ENCODE data around the gene MYO18A.

MYO18A gene

GRCh38 chr17:29084541-29085146, 95.6 kb downstream of the MYO18A start:
- Histone ChIP-seq H3K4me3 (ENCODE audit: insufficient read depth, low read depth, low read length) (no peak overlapping the region), H3K27me3 (ENCODE audit: control insufficient read depth, insufficient read depth, low read length, poor library complexity, severe bottlenecking) (no peaks in the 10 kb centered on the region), H3K4me1 (ENCODE audit: control insufficient read depth, insufficient read depth, low read length) (peaks cover 27% of the 10 kb centered on the region), H3K9me3 (ENCODE audit: control insufficient read depth, low read length) (no peaks in the 10 kb centered on the region), H3K36me3 (ENCODE audit: control insufficient read depth, insufficient read depth, low read length) (no peaks in the 10 kb centered on the region), H3K27ac (ENCODE audit: insufficient read depth, low read depth, low read length, poor library complexity, severe bottlenecking) (no peak overlapping the region)
- WGBS, 2 experiments = 58 to 64% methylated on average over 21 of the region's 21 CpGs

- H3K27me3 ChIP-seq (ENCODE audit: control insufficient read depth, insufficient read depth, low read length, poor library complexity, severe bottlenecking) = no peaks in the 10 kb centered on the region
- no peaks in the 10 kb centered on the region for H3K36me3 ChIP-seq (ENCODE audit: control insufficient read depth, insufficient read depth, low read length)
- H3K4me1 ChIP-seq (ENCODE audit: control insufficient read depth, insufficient read depth, low read length) = peaks cover 42% of the 10 kb centered on the region
- no peaks in the 10 kb centered on the region for H3K9me3 ChIP-seq (ENCODE audit: control insufficient read depth, low read length)
- H3K4me3 ChIP-seq (ENCODE audit: insufficient read depth, low read depth, low read length) = no peak overlapping the region
- whole genome bisulfite sequencing, 2 experiments = 88 to 90% methylated on average over 14 of the region's 14 CpGs
- H3K27ac ChIP-seq (ENCODE audit: insufficient read depth, low read depth, low read length, poor library complexity, severe bottlenecking) = no peak overlapping the region
These were observed 99.2 kb downstream of the MYO18A start for GRCh38 chr17:29080965-29081364.

- no peak overlapping the region for H3K27ac ChIP-seq (ENCODE audit: insufficient read depth, low read depth, low read length, poor library complexity, severe bottlenecking)
- H3K36me3 ChIP-seq (ENCODE audit: control insufficient read depth, insufficient read depth, low read length) = no peaks in the 10 kb centered on the region
These were observed 99.9 kb downstream of the MYO18A start for GRCh38 chr17:29080323-29080722.

GRCh38 chr17:29079887-29080286, 100.3 kb downstream of the MYO18A start:
- 91% methylated on average over 33 of the region's 33 CpGs for WGBS, 2 experiments
- no peaks in the 10 kb centered on the region for H3K36me3 ChIP-seq (ENCODE audit: control insufficient read depth, insufficient read depth, low read length)
- no peaks in the 10 kb centered on the region for H3K27me3 ChIP-seq (ENCODE audit: control insufficient read depth, insufficient read depth, low read length, poor library complexity, severe bottlenecking)

More at GRCh38 chr17:29080323-29080722, 99.9 kb downstream of the MYO18A start:
- WGBS, 2 experiments = 96% methylated on average over 33 of the region's 33 CpGs
- no peaks in the 10 kb centered on the region for H3K27me3 ChIP-seq (ENCODE audit: control insufficient read depth, insufficient read depth, low read length, poor library complexity, severe bottlenecking)
- peaks cover 37% of the 10 kb centered on the region for H3K4me1 ChIP-seq (ENCODE audit: control insufficient read depth, insufficient read depth, low read length)
- no peaks in the 10 kb centered on the region for H3K9me3 ChIP-seq (ENCODE audit: control insufficient read depth, low read length)
- no peak overlapping the region for H3K4me3 ChIP-seq (ENCODE audit: insufficient read depth, low read depth, low read length)

GRCh38 chr17:29079433-29079832, 100.8 kb downstream of the MYO18A start:
- Histone ChIP-seq H3K4me1 (ENCODE audit: control insufficient read depth, insufficient read depth, low read length) (peaks cover 28% of the 10 kb centered on the region), H3K36me3 (ENCODE audit: control insufficient read depth, insufficient read depth, low read length) (no peaks in the 10 kb centered on the region), H3K27me3 (ENCODE audit: control insufficient read depth, insufficient read depth, low read length, poor library complexity, severe bottlenecking) (no peaks in the 10 kb centered on the region), H3K9me3 (ENCODE audit: control insufficient read depth, low read length) (no peaks in the 10 kb centered on the region), H3K27ac (ENCODE audit: insufficient read depth, low read depth, low read length, poor library complexity, severe bottlenecking) (no peak overlapping the region), H3K4me3 (ENCODE audit: insufficient read depth, low read depth, low read length) (no peak overlapping the region)
- WGBS, 2 experiments = 93 to 94% methylated on average over 16 of the region's 16 CpGs

More at GRCh38 chr17:29079887-29080286, 100.3 kb downstream of the MYO18A start:
- no peak overlapping the region for H3K27ac ChIP-seq (ENCODE audit: insufficient read depth, low read depth, low read length, poor library complexity, severe bottlenecking)
- no peaks in the 10 kb centered on the region for H3K9me3 ChIP-seq (ENCODE audit: control insufficient read depth, low read length)
- no peak overlapping the region for H3K4me3 ChIP-seq (ENCODE audit: insufficient read depth, low read depth, low read length)
- peaks cover 32% of the 10 kb centered on the region for H3K4me1 ChIP-seq (ENCODE audit: control insufficient read depth, insufficient read depth, low read length)

- H3K27me3 ChIP-seq (ENCODE audit: control insufficient read depth, insufficient read depth, low read length, poor library complexity, severe bottlenecking) = no peaks in the 10 kb centered on the region
- H3K4me1 ChIP-seq (ENCODE audit: control insufficient read depth, insufficient read depth, low read length) = peaks cover 30% of the 10 kb centered on the region
- no peaks in the 10 kb centered on the region for H3K9me3 ChIP-seq (ENCODE audit: control insufficient read depth, low read length)
- no peak overlapping the region for H3K4me3 ChIP-seq (ENCODE audit: insufficient read depth, low read depth, low read length)
- no peak overlapping the region for H3K27ac ChIP-seq (ENCODE audit: insufficient read depth, low read depth, low read length, poor library complexity, severe bottlenecking)
- H3K36me3 ChIP-seq (ENCODE audit: control insufficient read depth, insufficient read depth, low read length) = no peaks in the 10 kb centered on the region
- WGBS, 2 experiments = 82 to 88% methylated on average over 9 of the region's 9 CpGs
These were observed 101.8 kb downstream of the MYO18A start for GRCh38 chr17:29078183-29079045.

GRCh38 chr17:29077320-29077719, 102.9 kb downstream of the MYO18A start:
- H3K36me3 ChIP-seq (ENCODE audit: control insufficient read depth, insufficient read depth, low read length) = no peaks in the 10 kb centered on the region
- H3K9me3 ChIP-seq (ENCODE audit: control insufficient read depth, low read length) = no peaks in the 10 kb centered on the region
- no peak overlapping the region for H3K27ac ChIP-seq (ENCODE audit: insufficient read depth, low read depth, low read length, poor library complexity, severe bottlenecking)
- H3K4me3 ChIP-seq (ENCODE audit: insufficient read depth, low read depth, low read length) = no peak overlapping the region
- no peaks in the 10 kb centered on the region for H3K27me3 ChIP-seq (ENCODE audit: control insufficient read depth, insufficient read depth, low read length, poor library complexity, severe bottlenecking)
- 95% methylated on average over 7 of the region's 7 CpGs for WGBS, 2 experiments
- H3K4me1 ChIP-seq (ENCODE audit: control insufficient read depth, insufficient read depth, low read length) = peaks cover 31% of the 10 kb centered on the region

- H3K4me1 ChIP-seq (ENCODE audit: control insufficient read depth, insufficient read depth, low read length) = peaks cover 31% of the 10 kb centered on the region
- no peak overlapping the region for H3K27ac ChIP-seq (ENCODE audit: insufficient read depth, low read depth, low read length, poor library complexity, severe bottlenecking)
- H3K4me3 ChIP-seq (ENCODE audit: insufficient read depth, low read depth, low read length) = no peak overlapping the region
- H3K27me3 ChIP-seq (ENCODE audit: control insufficient read depth, insufficient read depth, low read length, poor library complexity, severe bottlenecking) = no peaks in the 10 kb centered on the region
- H3K9me3 ChIP-seq (ENCODE audit: control insufficient read depth, low read length) = no peaks in the 10 kb centered on the region
- WGBS, 2 experiments = 64 to 67% methylated on average over 7 of the region's 7 CpGs
- no peaks in the 10 kb centered on the region for H3K36me3 ChIP-seq (ENCODE audit: control insufficient read depth, insufficient read depth, low read length)
These were observed 103.5 kb downstream of the MYO18A start for GRCh38 chr17:29076722-29077121.

GRCh38 chr17:29076087-29076486, 104.1 kb downstream of the MYO18A start:
- Histone ChIP-seq H3K27ac (ENCODE audit: insufficient read depth, low read depth, low read length, poor library complexity, severe bottlenecking) (no peak overlapping the region), H3K27me3 (ENCODE audit: control insufficient read depth, insufficient read depth, low read length, poor library complexity, severe bottlenecking) (no peaks in the 10 kb centered on the region), H3K4me3 (ENCODE audit: insufficient read depth, low read depth, low read length) (no peak overlapping the region), H3K4me1 (ENCODE audit: control insufficient read depth, insufficient read depth, low read length) (peaks cover 32% of the 10 kb centered on the region), H3K9me3 (ENCODE audit: control insufficient read depth, low read length) (no peaks in the 10 kb centered on the region), H3K36me3 (ENCODE audit: control insufficient read depth, insufficient read depth, low read length) (no peaks in the 10 kb centered on the region)
- 94 to 95% methylated on average over 6 of the region's 6 CpGs for WGBS, 2 experiments

GRCh38 chr17:29074488-29074887, 105.7 kb downstream of the MYO18A start:
- Histone ChIP-seq H3K4me3 (ENCODE audit: insufficient read depth, low read depth, low read length) (no peak overlapping the region), H3K9me3 (ENCODE audit: control insufficient read depth, low read length) (no peaks in the 10 kb centered on the region), H3K27ac (ENCODE audit: insufficient read depth, low read depth, low read length, poor library complexity, severe bottlenecking) (no peak overlapping the region), H3K4me1 (ENCODE audit: control insufficient read depth, insufficient read depth, low read length) (peaks cover 47% of the 10 kb centered on the region), H3K27me3 (ENCODE audit: control insufficient read depth, insufficient read depth, low read length, poor library complexity, severe bottlenecking) (no peaks in the 10 kb centered on the region), H3K36me3 (ENCODE audit: control insufficient read depth, insufficient read depth, low read length) (no peaks in the 10 kb centered on the region)
- 94 to 95% methylated on average over 12 of the region's 12 CpGs for WGBS, 2 experiments

All from ectodermal cell (in vitro differentiated cells).